H1 (cell line): ENCODE data around the gene RNF215. TPM values are rescaled to one million over a fixed set of nuclear protein-coding genes. Genes with fewer than 3 reads are reported as not detected.

Source experiments
- CTCF ChIA-PET: fragments of 300-600 bp; sonication (Branson Sonifier 250); formaldehyde crosslinking; loops from one replicate; lab custom pipeline; 2021; ENCODE audit not compliant: partially characterized antibody; lab: Charles Lee
- POLR2A ChIA-PET: fragments of 300-600 bp; sonication (Branson Sonifier 250); formaldehyde crosslinking; loops from one replicate; lab custom pipeline; 2021; ENCODE audit warnings: inconsistent platforms; ENCODE audit not compliant: partially characterized antibody; lab: Charles Lee
- DNase-seq, 2 experiments: peaks; one replicate each; pipeline versions ENCODE4 v3.0.0 to v3.0.0-alpha.2; 2010 to 2022; ENCODE audit warnings: low spot score in 2 of 2, low read depth in 1 of 2, mixed read lengths in 1 of 2
- FAIRE-seq: peaks from 2 replicates; lab custom pipeline; 2011; peaks lifted over from hg19 to GRCh38; lab: Jason Lieb, UNC
- H2AFZ ChIP-seq: 2 replicates; pipeline ENCODE4 v1.8.1; 2012; ENCODE audit warnings: low read length, inconsistent platforms
- H2AK5ac ChIP-seq: 2 replicates; pipeline ENCODE4 v1.6.1; 2013; ENCODE audit warnings: low read depth, low read length
- H2BK120ac ChIP-seq: replicated peaks from 2 replicates; pipeline ENCODE3; 2013; ENCODE audit warnings: low read depth, low read length, inconsistent platforms
- H2BK12ac ChIP-seq: 2 replicates; pipeline ENCODE4 v1.6.1; 2013; ENCODE audit warnings: low read depth, low read length
- H2BK15ac ChIP-seq: 2 replicates; pipeline ENCODE4 v1.6.1; 2013; ENCODE audit warnings: low read length
- H2BK20ac ChIP-seq: 2 replicates; pipeline ENCODE4 v1.6.1; 2013; ENCODE audit warnings: low read length
- H2BK5ac ChIP-seq: 2 replicates; pipeline ENCODE4 v1.6.1; 2013; ENCODE audit warnings: low read depth, low read length
- H3K14ac ChIP-seq: 2 replicates; pipeline ENCODE4 v1.6.1; 2013; ENCODE audit warnings: inconsistent platforms; ENCODE audit not compliant: insufficient read length
- H3K18ac ChIP-seq: 2 replicates; pipeline ENCODE4 v1.6.1; 2013; ENCODE audit warnings: low read length; ENCODE audit errors: extremely low read depth
- H3K23ac ChIP-seq: 2 replicates; pipeline ENCODE4 v1.6.1; 2013; ENCODE audit warnings: inconsistent platforms; ENCODE audit not compliant: insufficient read length
- H3K23me2 ChIP-seq: 2 replicates; pipeline ENCODE4 v1.6.1; 2013; ENCODE audit warnings: low read depth, low read length
- H3K27ac ChIP-seq: 2 replicates; pipeline ENCODE4 v1.6.1; 2011; ENCODE audit warnings: low read depth, low read length, inconsistent platforms
- H3K27me3 ChIP-seq, 4 experiments: replicated peaks in 1 of 4; 1 replicate in 1 of 4; 2 replicates in 3 of 4; pipeline versions ENCODE4 v1.6.1 to v1.8.1; 2011 to 2013; ENCODE audit warnings: low read length in 3 of 4, mild to moderate bottlenecking in 3 of 4, inconsistent platforms in 2 of 4, mixed read lengths in 2 of 4, moderate library complexity in 1 of 4; ENCODE audit not compliant: control insufficient read depth in 3 of 4, insufficient read depth in 3 of 4; ENCODE audit errors: extremely low read depth in 1 of 4
- H3K36me3 ChIP-seq, 4 experiments: 2 replicates each; pipeline versions ENCODE4 v1.6.1 to v1.8.1; 2011 to 2013; ENCODE audit warnings: mild to moderate bottlenecking in 4 of 4, low read length in 3 of 4, moderate library complexity in 2 of 4, control low read depth in 1 of 4, inconsistent platforms in 1 of 4; ENCODE audit not compliant: insufficient read depth in 4 of 4, control insufficient read depth in 2 of 4
- H3K4ac ChIP-seq: replicated peaks from 2 replicates; pipeline ENCODE3; 2013; ENCODE audit warnings: low read length, low read depth, mixed read lengths, inconsistent platforms; ENCODE audit not compliant: insufficient read length
- H3K4me1 ChIP-seq, 4 experiments: replicated peaks in 1 of 4; 1 replicate in 1 of 4; 2 replicates in 3 of 4; pipeline versions ENCODE4 v1.6.1 to v1.8.1; 2011 to 2013; ENCODE audit warnings: low read length in 3 of 4, inconsistent platforms in 2 of 4, mixed read lengths in 1 of 4; ENCODE audit not compliant: insufficient read depth in 4 of 4, control insufficient read depth in 3 of 4
- H3K4me2 ChIP-seq, 2 experiments: 2 replicates each; pipeline versions ENCODE4 v1.6.1 to v1.8.1; 2011 to 2013; ENCODE audit warnings: low read depth in 2 of 2, low read length in 2 of 2, control low read depth in 1 of 2, inconsistent platforms in 1 of 2, mild to moderate bottlenecking in 1 of 2; ENCODE audit not compliant: insufficient read depth in 1 of 2
- H3K4me3 ChIP-seq, 4 experiments: fragments of 200-600, 300-600 bp in 1 of 4; sonication (generic), shearing (Covaris generic), sonication (Bioruptor Twin) in 1 of 4; 2 replicates each; pipeline versions ENCODE4 v1.5.1 to v1.8.1; 2011 to 2016; ENCODE audit warnings: low read length in 4 of 4, low read depth in 3 of 4, control low read depth in 2 of 4, inconsistent platforms in 2 of 4, mild to moderate bottlenecking in 2 of 4, mixed read lengths in 1 of 4, moderate library complexity in 1 of 4; ENCODE audit not compliant: insufficient read depth in 2 of 4; ENCODE audit errors: extremely low read depth in 1 of 4
- H3K56ac ChIP-seq: replicated peaks from 2 replicates; pipeline ENCODE3; 2013; ENCODE audit warnings: low read depth, mild to moderate bottlenecking, mixed read lengths, low read length, inconsistent platforms; ENCODE audit not compliant: insufficient read length
- H3K79me1 ChIP-seq: 2 replicates; pipeline ENCODE4 v1.6.1; 2013; ENCODE audit warnings: low read depth, low read length, control low read depth
- H3K79me2 ChIP-seq, 2 experiments: 2 replicates each; pipeline versions ENCODE4 v1.6.1 to v1.8.1; 2012 to 2013; ENCODE audit warnings: low read length in 2 of 2, mild to moderate bottlenecking in 2 of 2, inconsistent platforms in 1 of 2; ENCODE audit not compliant: insufficient read depth in 2 of 2, control insufficient read depth in 1 of 2
- H3K9ac ChIP-seq, 4 experiments: replicated peaks in 1 of 4; 1 replicate in 1 of 4; 2 replicates in 3 of 4; pipeline versions ENCODE4 v1.6.1 to v1.8.1; 2011 to 2013; ENCODE audit warnings: low read depth in 3 of 4, low read length in 3 of 4, control low read depth in 2 of 4, mild to moderate bottlenecking in 2 of 4, moderate library complexity in 2 of 4, inconsistent platforms in 1 of 4; ENCODE audit errors: extremely low read depth in 1 of 4
- H3K9me3 ChIP-seq, 2 experiments: 2 replicates each; pipeline versions ENCODE4 v1.6.1 to v1.8.1; 2012 to 2013; ENCODE audit warnings: mild to moderate bottlenecking in 2 of 2, moderate library complexity in 2 of 2, control low read depth in 1 of 2, inconsistent platforms in 1 of 2, low read depth in 1 of 2, low read length in 1 of 2, mixed read lengths in 1 of 2; ENCODE audit not compliant: insufficient read depth in 2 of 2
- H4K20me1 ChIP-seq, 2 experiments: replicated peaks in 1 of 2; 2 replicates each; pipeline versions ENCODE3 to v1.8.1; 2011 to 2013; ENCODE audit warnings: inconsistent platforms in 2 of 2, low read length in 2 of 2, mild to moderate bottlenecking in 1 of 2; ENCODE audit not compliant: insufficient read depth in 2 of 2, control insufficient read depth in 1 of 2
- H4K5ac ChIP-seq: 2 replicates; pipeline ENCODE4 v1.6.1; 2013; ENCODE audit warnings: low read length, low read depth, mixed read lengths, inconsistent platforms; ENCODE audit not compliant: insufficient read length
- H4K8ac ChIP-seq: 2 replicates; pipeline ENCODE4 v1.8.0; 2013; ENCODE audit warnings: mild to moderate bottlenecking, moderate library complexity, low read length, inconsistent platforms; ENCODE audit not compliant: insufficient read depth; ENCODE audit errors: extremely low read depth
- H4K91ac ChIP-seq: replicated peaks from 2 replicates; pipeline ENCODE3; 2013; ENCODE audit warnings: low read length, mixed read lengths, inconsistent platforms; ENCODE audit not compliant: insufficient read length
- HDAC2 ChIP-seq, 2 experiments: fragments of 300-600 bp in 1 of 2; sonication (generic) in 1 of 2; IDR thresholded peaks; 2 replicates each; pipeline ENCODE4 v1.6.1; 2011 to 2012; ENCODE audit warnings: low read depth in 2 of 2, low read length in 2 of 2, mild to moderate bottlenecking in 2 of 2, moderate library complexity in 2 of 2, borderline replicate concordance in 1 of 2, inconsistent platforms in 1 of 2
- POLR2AphosphoS5 ChIP-seq: IDR thresholded peaks from 2 replicates; pipeline ENCODE4 v1.6.1; 2011; ENCODE audit warnings: low read depth, low read length
- WGBS, 2 experiments: shearing (Covaris generic) in 1 of 2; methylation state at CpG; one replicate each; pipeline versions ENCODE4 v1.1.6 to v1.1.7; 2013 to 2015; ENCODE audit warnings: low lambda C conversion rate in 2 of 2, mixed read lengths in 2 of 2, inconsistent platforms in 1 of 2, low coverage in 1 of 2, missing lambda C conversion rate in 1 of 2; ENCODE audit not compliant: insufficient replicate concordance in 2 of 2, insufficient coverage in 1 of 2, insufficient read length in 1 of 2; ENCODE audit errors: extremely low coverage in 1 of 2, missing lambda C conversion rate in 1 of 2; 5-methylcytosine and 5-hydroxymethylcytosine counted together
- polyA plus RNA-seq, 7 experiments: library from polyadenylated mRNA; depleted of rRNA in 3 of 7; stranded (reverse) in 5 of 7; unstranded in 2 of 7; fragments of >200 nt in 5 of 7; fragments of 200-250 nt in 2 of 7; gene quantifications; 1 replicate in 5 of 7; 2 replicates in 1 of 7; 4 replicates in 1 of 7; pipeline versions ENCODE4 v1.2.1 to v1.2.3, GENCODE V29; 2011 to 2013; ENCODE audit warnings: missing spikeins in 2 of 7, mixed read lengths in 2 of 7
- total RNA-seq: library from RNA; stranded (reverse); fragmentation: NEBNext Ultra II Directional; extraction: Animal tissue kit (Norgen Biotek cat#: 25700); gene quantifications from 2 replicates; pipeline ENCODE4 v1.2.1, GENCODE V29; 2021
- TF ChIP-seq, protein P1 (sequence below): IDR thresholded peaks from 2 replicates; pipeline ENCODE4 v1.6.1; 2012; ENCODE audit warnings: inconsistent platforms

The RNF215 gene
- total and polyA plus RNA-seq, 2 of the 8 experiments (the other 6 are each of a cell fraction or from before 2014, with no cell fraction given) = 13.1 to 19.0 TPM

DNA sequence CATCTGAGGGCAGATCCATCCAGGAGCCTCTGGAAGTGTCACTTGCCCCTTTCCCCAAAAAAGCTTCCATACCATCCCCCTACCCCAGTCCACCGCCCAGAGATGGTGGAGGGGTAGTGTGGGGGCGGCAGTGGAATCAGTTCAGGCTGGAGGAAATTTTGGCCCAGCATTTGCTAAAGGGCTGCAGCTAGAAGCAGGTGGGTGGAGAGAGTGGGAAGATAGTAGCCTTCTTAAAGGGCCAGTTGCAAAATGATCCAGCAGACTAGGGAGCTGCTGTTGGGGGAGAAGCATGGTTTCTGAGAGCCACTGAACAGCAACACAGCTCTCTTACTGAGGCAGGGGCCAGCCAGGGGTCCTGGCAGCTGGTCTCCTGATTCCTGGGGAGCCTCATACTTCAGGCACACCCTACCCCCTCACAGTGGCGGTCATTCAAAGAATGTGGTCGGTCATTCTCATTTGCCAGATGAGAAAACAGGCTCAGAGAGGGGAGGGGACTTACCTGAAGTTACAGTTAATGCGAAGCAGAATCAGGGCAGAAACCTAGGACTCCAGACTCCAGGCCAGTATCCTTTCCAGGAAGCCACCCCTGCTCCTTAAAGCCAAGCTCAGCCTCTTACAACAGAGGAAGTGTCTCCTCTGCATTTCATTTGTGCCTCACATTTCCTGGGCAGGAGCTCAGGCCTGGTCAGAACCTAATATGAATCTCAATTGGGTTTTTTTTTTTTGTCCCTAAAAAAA lies 15.0 kb upstream of the RNF215 start:
- FAIRE-seq = no peak

More for the DNA sequence above, 15.0 kb upstream of the RNF215 start:
- Histone ChIP-seq H3K4me1 (peaks cover 4 to 12% (median 10%) of the 10 kb centered on the region in 4 experiments), H3K79me2 (no peaks in the 10 kb centered on the region), H3K27me3 (peaks cover 0 to 16% (median 7%) of the 10 kb centered on the region in 4 experiments; a peak in 4 of 7 replicates), H3K56ac (no peak overlapping the region), H3K18ac (no peak overlapping the region), H3K4ac (peak overlapping the region; percentile 21), H2AFZ (no peak overlapping the region), H3K4me2 (peak overlapping the region; percentile 30 to 54), H2BK15ac (no peak overlapping the region), H3K79me1 (no peaks in the 10 kb centered on the region), H3K27ac (no peak overlapping the region; the same call in 1 of the 2 replicates), H2AK5ac (no peak overlapping the region), H4K20me1 (peaks cover 0 to 6% of the 10 kb centered on the region in 2 experiments), H4K8ac (no peak overlapping the region), H3K36me3 (no peaks in the 10 kb centered on the region), H3K4me3 (0 out of 8 replicates have a peak overlapping the region, but pooled peaks of 1 of the 4 experiments have one; percentile 5), H2BK5ac (no peak overlapping the region)
- DNase-seq = no peak
- 36% methylated on average over 5 of the region's 5 CpGs; no CpG with 5 or more reads in 1 of the 2 experiments for WGBS, 2 experiments
- POLR2A ChIA-PET = interaction anchor here (0.8 to 1.5 kb wide), 7 partner anchors 8 to 46 kb away, joined by 3 to 16 read pairs (median 3); partner anchors contain the start of gene MTFP1
- TF ChIP-seq, protein P1, sequence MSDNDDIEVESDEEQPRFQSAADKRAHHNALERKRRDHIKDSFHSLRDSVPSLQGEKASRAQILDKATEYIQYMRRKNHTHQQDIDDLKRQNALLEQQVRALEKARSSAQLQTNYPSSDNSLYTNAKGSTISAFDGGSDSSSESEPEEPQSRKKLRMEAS = 0 out of 2 replicates have a peak, but pooled peaks have one; percentile 6
- TF ChIP-seq HDAC2 (IDR thresholded peaks at IDR 0.05; ENCODE audit: borderline replicate concordance in 1 of 2, low read depth in 2 of 2, low read length in 2 of 2) (no peak), POLR2AphosphoS5 (no peak)
- TF ChIP-seq, all 59 proteins: peak for 1
- H4K91ac ChIP-seq = no peak overlapping the region
- H2BK20ac ChIP-seq = no peak overlapping the region
- no peak overlapping the region for H2BK120ac ChIP-seq
- CTCF ChIA-PET = interaction anchor here (0.8 to 2.8 kb wide), 5 partner anchors 9 to 114 kb away, joined by 3 to 15 read pairs (median 5); no protein-coding TSS in a partner anchor
- no peaks in the 10 kb centered on the region for H3K9me3 ChIP-seq
- H3K23me2 ChIP-seq = peaks cover 4% of the 10 kb centered on the region; the same call in 1 of the 2 replicates
- no peak overlapping the region for H2BK12ac ChIP-seq
- H3K23ac ChIP-seq = no peak overlapping the region
- H3K14ac ChIP-seq = no peak overlapping the region
- H4K5ac ChIP-seq = no peak overlapping the region
- H3K9ac ChIP-seq = no peak overlapping the region
